ENCODE results near the gene CYREN. TPM values are rescaled to one million over a fixed set of nuclear protein-coding genes. Genes with fewer than 3 reads are reported as not detected.

Gene CYREN
- total RNA-seq, 6 experiments from 2014 or later, result 26.4 to 32.8 (median 30.0) TPM

DNA sequence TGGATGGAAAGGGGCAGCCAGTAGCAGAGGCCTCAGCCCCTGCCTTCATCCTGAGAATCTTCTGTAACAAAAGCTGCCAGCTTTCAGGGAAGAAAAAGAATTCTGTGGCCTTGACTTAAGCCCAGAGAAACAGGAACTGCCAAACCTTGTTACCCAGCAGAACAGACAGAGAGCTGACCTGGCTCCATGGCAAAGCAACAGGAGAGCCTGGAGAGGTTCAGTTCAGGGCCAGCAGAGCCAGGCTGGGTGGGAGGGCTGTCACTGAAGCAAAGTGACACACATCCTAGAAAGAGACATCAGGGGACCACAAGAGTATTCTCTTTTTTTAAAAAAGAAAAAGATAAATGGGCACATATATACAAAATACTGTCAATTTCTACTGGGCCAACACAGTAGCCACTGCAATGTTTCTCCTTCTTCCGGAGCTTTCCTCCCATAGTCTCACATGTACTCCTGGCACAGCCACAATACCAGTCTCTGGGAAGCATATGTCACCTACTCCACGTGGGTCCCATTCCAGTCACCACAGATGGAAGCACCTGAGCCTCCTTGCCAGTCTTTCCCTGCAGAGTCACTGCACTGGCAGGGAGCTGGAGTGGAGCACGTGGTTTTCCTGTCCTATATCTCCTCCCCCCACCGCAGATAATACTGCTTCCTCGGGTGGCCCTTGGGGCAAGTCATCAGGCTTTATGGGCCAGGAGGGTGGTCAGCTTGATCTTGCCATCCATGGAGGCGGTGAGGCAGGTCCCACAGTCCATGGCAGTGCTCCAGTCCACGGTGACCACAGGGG lies 15.2 kb upstream of the CYREN start:
- Mint-ChIP-seq H3K4me1 (ENCODE audit: low read depth) (peaks cover 13% of the 10 kb centered on the region; the same call in 1 of the 2 replicates), H3K36me3 (ENCODE audit: low read depth) (peaks cover 64% of the 10 kb centered on the region), H3K27me3 (ENCODE audit: insufficient read depth) (no peaks in the 10 kb centered on the region; the same call in 1 of the 2 replicates), H3K9me3 (peaks cover 25% of the 10 kb centered on the region), H3K4me3 (no peak overlapping the region), H3K27ac (no peak overlapping the region)
- no peak for TF ChIP-seq CTCF (IDR thresholded peaks at IDR 0.05)
- no peak for DNase-seq

GRCh38 chr7:135184254-135184841 lies 13.8 kb upstream of the CYREN start:
- no peak overlapping the region for H3K27ac Mint-ChIP-seq
- no peak overlapping the region for H3K4me3 Mint-ChIP-seq

GRCh38 chr7:135183478-135183877 lies 13.0 kb upstream of the CYREN start:
- no peak overlapping the region for H3K4me3 Mint-ChIP-seq
- no peaks in the 10 kb centered on the region for H3K4me1 Mint-ChIP-seq (ENCODE audit: low read depth)
- H3K27ac Mint-ChIP-seq, result no peak overlapping the region
- DNase-seq, result no peak
- no peaks in the 10 kb centered on the region; the same call in 1 of the 2 replicates for H3K27me3 Mint-ChIP-seq (ENCODE audit: insufficient read depth)
- peaks cover 33% of the 10 kb centered on the region for H3K9me3 Mint-ChIP-seq
- no peak for TF ChIP-seq CTCF (IDR thresholded peaks at IDR 0.05)
- peaks cover 58% of the 10 kb centered on the region for H3K36me3 Mint-ChIP-seq (ENCODE audit: low read depth)

More at GRCh38 chr7:135184254-135184841, 13.8 kb upstream of the CYREN start:
- no peak for DNase-seq
- peaks cover 33% of the 10 kb centered on the region for H3K9me3 Mint-ChIP-seq
- H3K4me1 Mint-ChIP-seq (ENCODE audit: low read depth), result no peaks in the 10 kb centered on the region
- TF ChIP-seq CTCF (IDR thresholded peaks at IDR 0.05), result no peak
- peaks cover 59% of the 10 kb centered on the region for H3K36me3 Mint-ChIP-seq (ENCODE audit: low read depth)
- no peaks in the 10 kb centered on the region; the same call in 1 of the 2 replicates for H3K27me3 Mint-ChIP-seq (ENCODE audit: insufficient read depth)

DNA sequence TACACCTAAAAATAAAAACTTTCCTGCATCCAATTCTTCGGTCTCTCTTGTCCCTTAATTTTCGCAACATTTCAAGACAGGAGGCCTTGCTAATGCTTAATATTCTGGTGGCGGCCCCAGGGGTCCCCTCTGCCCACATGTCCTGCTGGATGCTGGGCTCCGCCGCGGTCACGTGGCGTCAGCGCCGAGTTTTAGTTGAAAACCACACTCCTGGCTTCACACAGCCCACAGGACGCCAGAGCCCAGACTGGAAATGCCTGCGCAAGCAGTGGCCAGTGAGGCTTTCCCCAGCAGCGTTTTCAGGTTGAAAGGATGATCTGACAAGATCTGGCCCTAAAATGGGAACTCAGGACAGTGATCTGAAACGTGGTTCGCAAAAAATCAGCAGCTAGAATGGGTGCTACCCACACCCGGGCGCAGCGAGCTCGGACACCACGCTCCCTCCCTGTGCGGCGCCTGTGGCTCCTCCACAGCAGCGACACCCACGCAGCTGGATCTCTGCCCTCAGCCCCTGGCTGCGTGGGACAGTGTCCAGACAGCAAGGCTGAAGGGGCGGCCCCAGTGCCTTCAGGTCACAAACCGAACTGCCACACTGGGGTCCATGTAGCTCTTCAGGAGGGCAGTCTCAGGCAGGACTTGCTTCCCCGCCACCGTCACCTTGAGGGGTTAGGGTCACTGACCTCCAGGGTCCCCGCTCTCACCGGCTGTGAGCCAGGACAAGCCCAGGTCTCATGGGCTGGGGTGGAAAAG lies 11.6 kb upstream of the CYREN start:
- peaks cover 7% of the 10 kb centered on the region for H3K4me1 Mint-ChIP-seq (ENCODE audit: low read depth)
- no peak overlapping the region for H3K4me3 Mint-ChIP-seq
- no peak for DNase-seq
- H3K27ac Mint-ChIP-seq, result no peak overlapping the region
- peaks cover 52% of the 10 kb centered on the region for H3K36me3 Mint-ChIP-seq (ENCODE audit: low read depth)
- peaks cover 33% of the 10 kb centered on the region for H3K9me3 Mint-ChIP-seq
- no peaks in the 10 kb centered on the region; the same call in 1 of the 2 replicates for H3K27me3 Mint-ChIP-seq (ENCODE audit: insufficient read depth)
- TF ChIP-seq CTCF (IDR thresholded peaks at IDR 0.05), result no peak

GRCh38 chr7:135181261-135181928 lies 10.9 kb upstream of the CYREN start:
- Mint-ChIP-seq H3K27me3 (ENCODE audit: insufficient read depth) (no peaks in the 10 kb centered on the region; the same call in 1 of the 2 replicates), H3K4me3 (no peak overlapping the region), H3K4me1 (ENCODE audit: low read depth) (peaks cover 7% of the 10 kb centered on the region), H3K27ac (no peak overlapping the region), H3K9me3 (peaks cover 33% of the 10 kb centered on the region), H3K36me3 (ENCODE audit: low read depth) (peaks cover 52% of the 10 kb centered on the region)
- no peak for TF ChIP-seq CTCF (IDR thresholded peaks at IDR 0.05)
- DNase-seq, result no peak

All from HFFc6 (cell line).